GM15510 (cell line): ENCODE measurements around the gene SMIM29.

Experiments
- POLR2A ChIP-seq: IDR thresholded peaks from 3 replicates; pipeline ENCODE4 v1.6.1; 2011; ENCODE audit warnings: borderline replicate concordance; ENCODE audit not compliant: insufficient read length; ENCODE audit errors: extremely low read depth

SMIM29 gene

DNA sequence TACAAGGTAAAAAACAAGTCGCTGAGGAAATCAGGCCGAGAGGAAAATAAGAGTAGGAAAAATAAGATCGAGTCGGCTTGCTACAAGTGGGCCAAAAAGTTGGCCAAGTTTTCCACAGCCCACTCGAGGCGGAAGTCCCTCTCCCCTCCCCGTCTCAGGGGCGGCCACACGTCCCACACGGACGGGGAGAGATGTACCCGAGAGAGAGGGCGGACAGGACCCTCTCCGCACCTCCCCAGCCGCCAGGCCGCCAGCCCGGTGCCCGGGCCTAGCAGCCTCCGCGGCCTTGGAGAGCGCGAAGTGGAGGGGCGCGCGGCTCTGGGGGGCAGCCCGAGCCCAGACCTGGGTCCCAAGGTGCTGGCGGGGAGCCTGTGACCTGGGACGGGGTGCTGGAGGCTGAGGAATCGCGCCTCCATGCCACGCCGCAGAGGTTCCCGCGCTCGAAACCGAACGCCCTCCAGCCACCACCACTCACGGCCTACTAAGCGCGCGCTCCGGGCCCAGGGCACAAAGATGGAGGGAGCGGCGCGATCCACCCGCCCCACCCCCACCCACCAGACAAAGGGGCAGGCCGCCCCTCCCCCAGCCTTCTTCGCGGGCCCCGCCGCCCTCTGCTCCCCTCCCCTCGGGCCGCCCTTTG is 14.0 kb downstream of the SMIM29 start:
- no peak for TF ChIP-seq POLR2A

DNA sequence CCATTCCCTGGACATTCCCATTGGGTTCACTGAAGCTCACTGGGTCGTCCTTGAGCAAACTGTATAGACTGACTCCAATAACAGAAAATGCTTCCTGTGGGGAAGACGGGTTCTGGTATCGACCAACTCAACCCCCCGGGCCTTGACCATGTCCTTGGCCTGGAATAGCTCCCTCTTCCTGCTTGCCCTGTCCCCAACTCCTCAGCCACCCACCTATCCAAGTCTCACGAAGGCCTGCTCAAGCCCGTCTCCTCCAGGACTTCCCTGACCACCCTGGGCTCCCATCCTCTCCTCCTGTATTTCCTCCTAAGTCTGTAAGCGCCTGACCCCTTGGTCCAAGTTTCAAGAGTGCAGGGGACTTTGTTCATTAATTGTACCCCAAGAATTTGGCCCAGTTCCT is 14.9 kb downstream of the SMIM29 start:
- TF ChIP-seq POLR2A = no peak

DNA sequence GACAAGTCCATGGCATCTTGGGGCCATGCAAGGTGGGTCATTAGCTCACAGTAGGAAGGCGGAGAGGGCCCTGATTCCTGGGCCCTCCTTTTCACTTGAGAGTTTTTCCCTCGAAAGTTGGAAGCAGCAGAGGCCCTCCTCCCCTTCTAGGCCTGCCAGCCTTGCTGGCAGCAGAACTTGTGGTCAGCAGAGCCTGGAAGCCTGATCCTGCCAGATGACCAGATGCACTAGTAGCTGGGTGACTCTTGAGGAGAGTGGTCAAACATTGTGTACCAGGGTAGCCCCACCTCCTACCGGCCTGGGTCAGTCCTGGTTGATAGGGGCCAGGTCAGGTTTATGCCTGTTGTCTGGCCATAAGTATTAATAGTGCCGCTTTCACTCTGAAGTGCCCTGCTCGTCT is 15.9 kb downstream of the SMIM29 start:
- TF ChIP-seq POLR2A = no peak

DNA sequence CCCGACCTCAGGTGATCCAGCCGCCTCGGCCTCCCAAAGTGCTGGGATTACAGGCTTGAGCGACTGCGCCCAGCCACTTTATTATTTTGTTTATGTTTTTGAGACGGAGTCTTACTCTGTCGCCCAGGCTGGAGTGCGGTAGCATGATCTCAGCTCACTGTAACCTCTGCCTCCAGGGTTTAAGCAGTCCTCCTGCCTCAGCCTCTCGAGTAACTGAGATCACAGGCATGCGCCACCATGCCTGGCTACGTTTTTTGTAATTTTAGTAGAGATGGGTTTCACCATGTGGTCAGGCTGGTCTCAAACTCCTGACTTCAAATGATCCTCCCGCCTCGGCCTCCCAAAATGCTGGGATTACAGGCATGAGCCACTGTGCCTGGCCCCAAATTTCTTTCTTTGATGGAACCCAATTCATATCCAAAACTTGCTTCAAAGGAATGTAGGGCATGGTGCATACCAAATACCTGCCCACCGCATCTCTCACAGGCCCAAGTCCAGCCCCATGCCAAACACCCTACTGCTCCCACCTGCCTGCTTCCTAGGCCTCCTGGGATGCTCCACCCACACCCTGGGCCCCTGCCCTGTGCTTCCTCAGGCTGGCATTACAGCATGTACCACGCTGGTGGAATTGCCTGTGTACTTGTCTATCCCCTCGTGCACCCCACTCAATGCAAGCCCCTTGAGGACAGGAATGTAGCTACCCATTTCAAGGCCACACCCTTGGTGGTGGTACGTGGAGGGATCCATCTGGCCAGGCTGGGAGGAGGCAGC is 17.1 kb downstream of the SMIM29 start:
- TF ChIP-seq POLR2A = no peak

DNA sequence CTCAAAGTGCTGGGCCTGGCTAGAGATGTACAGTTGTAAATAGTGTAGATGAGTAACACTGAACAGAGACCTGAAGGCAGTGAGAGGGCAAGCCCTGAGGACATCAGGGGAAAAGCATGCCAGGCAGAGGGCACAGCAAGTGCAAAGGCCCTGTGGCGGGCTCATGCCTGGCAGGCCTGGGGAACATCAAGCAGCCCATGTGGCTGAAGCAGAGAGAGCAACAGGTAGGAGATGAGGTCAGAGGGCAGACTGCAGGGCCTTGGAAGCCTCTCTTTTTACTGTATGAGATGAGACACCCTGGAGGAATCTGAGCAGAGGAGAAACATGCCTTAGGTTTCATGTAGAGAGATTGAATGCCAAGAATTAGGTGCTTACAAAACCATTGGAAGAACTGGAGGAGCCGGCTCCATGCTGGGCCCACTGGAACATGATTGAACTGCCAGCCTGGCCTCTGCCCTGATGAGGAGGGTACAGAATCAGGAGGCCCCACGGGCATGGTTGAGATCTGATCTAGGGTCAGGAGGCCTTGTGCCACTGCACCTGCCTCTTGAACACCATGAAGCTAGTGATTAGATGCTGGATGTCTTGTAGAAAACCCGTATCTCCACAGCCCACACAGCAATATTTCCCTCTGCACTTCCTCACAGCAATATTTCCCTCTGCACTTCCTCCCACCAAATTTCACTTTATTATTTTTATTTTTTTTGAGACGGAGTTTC is 18.0 kb downstream of the SMIM29 start:
- no peak for TF ChIP-seq POLR2A

DNA sequence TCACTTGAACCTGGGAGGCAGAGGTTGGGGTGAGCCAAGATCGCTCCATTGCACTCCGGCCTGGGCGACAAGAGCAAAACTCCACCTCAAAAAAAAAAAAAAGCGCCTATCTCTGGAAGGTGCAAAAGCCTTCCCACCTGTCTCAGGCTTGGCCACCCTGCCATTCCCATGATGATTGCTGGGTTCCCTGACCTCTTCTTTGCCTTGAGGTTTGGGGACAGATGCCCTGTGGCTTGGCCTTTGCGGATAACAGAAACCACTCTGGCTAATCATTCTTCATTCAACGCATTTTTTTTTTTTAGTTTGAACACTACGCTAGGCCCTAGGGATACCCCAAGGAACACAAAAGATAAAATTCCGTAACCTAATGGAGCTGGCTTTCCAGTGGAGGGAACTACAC is 18.9 kb downstream of the SMIM29 start:
- TF ChIP-seq POLR2A = no peak

DNA sequence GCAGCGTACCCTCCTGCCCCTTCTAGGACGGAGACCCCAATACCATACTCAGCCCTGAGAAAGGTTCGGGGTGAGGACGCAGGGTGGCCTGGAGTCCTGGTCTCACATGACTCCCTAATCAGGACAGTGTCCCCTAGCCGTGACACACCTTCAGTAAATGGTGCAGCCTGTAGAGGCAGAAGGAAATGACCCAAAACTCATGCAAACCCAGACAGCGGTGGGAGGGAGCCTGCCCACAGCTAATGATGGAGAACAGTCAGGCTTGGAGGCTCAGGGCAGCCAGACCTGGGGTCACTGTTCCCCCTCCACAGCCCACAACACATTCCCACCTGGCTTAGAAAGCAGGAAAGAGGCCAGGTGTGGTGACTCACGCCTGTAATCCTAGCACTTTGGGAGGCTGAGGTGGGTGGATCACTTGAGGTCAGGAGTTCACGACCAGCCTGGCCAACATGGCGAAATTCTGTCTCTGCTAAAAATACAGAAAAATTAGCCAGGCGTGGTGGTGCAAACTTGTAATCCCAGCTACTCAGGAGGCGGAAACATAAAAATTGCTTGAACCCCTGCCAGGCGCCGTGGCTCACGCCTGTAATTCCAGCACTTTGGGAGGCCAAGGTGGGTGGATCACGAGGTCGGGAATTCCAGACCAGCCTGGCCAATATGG is 20.9 kb downstream of the SMIM29 start:
- no peak for TF ChIP-seq POLR2A

DNA sequence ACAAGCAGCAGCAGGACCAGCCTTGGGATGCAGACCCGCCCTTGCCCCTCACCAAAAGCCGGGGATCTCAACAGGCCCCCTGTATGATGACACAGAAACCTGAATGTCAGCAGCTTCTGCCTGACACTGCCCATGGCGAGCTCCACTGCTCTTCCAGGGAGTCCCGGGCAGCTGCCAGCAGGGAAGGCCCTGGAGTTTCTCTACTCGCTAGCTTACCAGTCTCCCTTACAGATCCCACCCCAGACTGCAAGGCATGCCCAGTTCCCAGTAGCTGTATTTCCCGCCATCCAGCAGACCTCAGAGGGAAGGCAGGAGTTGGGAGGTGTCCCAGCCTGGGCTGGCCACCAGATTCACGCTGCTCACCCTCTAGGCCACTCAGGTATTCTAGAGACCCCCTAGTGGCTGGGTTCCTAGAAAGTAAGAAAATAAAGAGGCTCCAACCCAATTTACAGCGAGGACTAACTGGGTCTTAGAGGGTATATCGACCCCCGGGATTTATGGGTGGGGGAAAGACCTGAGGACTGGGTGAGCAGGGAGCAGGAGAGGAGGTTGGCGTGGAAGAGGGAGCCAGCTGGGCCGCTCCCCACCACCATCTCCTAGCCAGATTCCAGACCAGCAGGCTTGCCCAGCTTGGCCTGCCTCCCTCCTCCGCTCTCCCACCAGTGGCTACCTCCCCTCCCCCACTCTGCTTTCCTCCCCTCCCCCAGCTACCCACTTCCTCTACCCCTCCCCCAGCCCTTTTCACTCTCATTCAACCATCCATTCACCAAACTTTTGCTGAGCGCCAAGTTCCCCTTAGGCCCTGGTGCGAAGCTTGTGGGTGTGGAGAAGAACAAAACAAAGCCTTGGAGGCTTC is 21.8 kb downstream of the SMIM29 start:
- no peak for TF ChIP-seq POLR2A

DNA sequence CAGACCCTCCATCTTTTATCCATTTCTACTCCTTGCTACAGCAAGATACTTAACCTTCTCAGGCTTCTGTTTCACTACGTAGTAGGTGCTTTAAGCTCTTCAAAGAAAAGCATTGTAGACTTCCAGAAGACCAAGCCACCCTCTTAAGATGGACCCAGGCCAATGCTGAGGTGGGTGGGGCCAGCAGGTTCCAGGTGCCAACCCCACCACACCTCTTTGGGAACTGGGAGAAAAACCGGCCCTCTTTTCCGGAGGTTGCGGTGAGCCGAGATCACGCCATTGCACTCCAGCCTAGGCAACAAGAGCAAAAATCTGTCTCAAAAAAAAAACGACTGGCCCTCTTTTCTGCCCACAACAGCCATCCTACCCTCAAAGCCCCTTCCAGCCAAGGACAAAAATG is 22.7 kb downstream of the SMIM29 start:
- no peak for TF ChIP-seq POLR2A

DNA sequence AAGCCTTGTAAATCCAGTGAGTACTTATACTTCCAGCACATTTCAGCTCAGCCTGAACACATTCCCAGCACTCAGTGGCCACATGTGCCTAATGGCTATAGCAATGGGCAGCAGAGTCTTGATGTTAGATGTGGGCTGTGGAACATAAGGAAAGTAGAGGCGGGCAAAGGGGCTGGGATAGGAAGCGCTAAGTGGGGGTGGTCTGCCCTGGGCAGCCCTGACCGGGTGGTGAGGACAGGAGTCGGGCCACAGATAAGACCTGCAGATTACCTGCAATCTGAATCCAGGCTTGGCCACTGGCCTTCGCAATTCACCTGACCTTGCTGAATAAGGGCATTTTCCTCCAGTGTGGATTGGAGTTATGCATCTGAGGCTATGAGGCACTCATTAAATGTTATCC is 23.3 kb downstream of the SMIM29 start:
- no peak for TF ChIP-seq POLR2A

DNA sequence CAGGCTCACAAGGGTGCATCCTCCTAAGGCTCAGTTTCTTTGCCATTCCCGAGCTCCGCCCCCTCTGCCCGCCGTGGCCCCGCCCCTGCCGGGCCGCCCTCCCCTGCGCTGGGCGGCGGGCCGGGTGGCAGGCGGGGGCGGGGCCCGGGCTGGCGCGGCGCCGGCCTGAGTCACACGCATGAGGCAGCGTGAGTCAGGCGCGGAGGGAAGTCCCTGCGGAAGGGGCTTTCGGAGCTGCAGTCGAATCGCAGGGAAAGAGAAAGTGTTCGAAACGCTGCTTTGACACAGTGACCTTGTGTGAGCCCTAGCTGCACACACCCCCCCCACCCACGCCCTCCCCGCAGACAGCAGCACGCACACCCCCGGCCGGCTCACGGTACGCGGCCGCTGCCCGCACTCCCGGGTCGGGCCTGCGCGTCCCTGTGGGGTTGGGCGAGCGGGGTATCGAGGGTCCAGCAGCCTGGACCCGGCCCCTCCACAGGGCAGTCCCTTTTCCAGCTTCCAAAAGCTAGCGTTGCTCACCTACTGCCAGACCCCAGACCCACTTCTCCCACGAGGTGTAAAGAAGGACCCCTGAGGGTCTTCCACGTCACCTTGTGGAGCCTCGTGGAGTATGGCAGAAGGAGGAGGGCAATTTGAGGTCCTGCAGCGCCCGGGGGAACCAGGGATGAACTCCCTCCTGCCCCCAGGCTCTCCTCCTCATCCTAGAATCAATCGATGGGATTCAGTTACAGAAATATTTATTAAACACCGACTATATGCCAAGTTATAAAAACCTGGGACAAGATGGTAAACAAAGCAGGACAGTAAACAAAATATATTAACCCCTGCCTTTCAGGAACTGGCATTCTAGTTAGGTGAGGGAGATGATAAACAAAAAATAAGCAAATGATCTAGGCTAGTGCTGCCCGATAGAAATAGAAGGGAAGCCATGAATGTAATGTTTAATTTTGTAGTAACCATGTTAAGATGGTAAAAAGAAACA is 24.6 kb downstream of the SMIM29 start:
- peak; percentile 57 for TF ChIP-seq POLR2A

DNA sequence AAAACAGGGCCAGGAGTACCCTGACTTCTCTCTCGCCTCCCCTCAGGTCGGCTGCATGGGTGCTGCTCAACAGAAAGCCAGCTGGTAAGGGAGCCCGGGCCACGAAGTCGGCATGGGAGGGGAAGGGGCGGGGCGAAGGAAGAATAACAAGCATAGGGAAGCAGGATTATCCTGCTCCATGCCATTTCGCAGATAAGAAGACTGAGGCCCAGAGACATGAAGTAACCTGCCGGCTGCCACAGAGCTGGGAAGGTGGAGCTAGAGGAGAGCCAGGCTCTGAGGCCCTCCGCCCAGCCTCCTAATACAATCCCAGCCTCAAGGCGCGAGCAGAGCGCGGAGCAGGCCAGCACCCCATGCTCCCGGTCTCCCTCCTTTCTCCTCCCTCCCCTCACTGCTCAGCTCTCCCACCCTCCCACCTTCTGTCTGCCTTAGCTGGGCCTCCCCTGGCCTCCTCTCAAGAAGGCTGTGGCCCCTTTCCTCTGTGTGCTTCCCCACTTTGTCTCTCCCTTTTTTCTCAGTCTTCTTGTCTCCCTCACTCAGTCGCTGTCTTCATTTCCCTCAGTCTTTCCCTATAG is 25.3 kb downstream of the SMIM29 start:
- no peak for TF ChIP-seq POLR2A

DNA sequence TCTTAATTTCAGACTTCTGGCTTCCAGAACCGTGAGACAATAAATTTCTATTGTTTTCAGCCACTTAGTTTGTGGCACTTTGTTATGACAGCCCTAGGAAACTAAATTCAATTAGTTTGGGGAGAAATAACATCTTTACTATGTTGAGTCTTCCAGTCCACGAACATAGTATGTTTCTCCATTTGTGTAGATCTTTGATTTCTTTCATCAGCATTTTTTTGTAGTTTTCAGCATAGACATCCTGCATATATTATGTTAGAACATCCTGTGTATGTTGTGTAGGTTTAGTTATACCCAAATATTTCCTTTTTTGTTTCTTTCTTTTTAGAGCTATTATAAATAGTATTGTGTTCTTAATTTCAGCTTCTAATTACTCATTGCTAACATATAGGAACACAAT is 30.1 kb downstream of the SMIM29 start:
- TF ChIP-seq POLR2A = no peak

DNA sequence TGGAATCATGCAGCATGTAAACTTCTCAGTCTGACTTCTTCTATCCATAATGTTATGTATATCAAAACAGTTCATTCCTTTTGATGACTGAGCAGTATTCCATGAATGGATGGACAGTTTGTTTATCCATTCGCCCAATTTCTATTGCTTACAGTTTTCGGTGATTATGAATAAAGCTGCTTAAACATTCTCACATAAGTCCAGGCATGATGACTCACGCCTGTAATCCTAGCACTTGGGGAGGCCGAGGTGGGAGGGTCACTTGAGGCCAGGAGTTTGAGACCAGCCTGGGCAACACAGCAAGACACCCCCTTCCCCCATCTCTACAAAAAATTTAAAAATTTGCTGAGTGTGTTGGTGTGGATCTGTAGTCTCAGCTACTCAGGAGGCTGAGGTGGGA is 35.0 kb downstream of the SMIM29 start:
- TF ChIP-seq POLR2A = no peak
